GM18870 (cell line): ENCODE data around the gene TMEM98.
"Not testable (repeated sequence)": the region's sequence is repeated elsewhere in the genome, so short reads cannot be mapped to it uniquely, and the experiment has no call there.

Experiments
- ATAC-seq: cut with Tn5 transposase; IDR thresholded peaks from one replicate; pipeline ENCODE4 v1.9.1; 2021; ENCODE audit warnings: moderate library complexity; ENCODE audit not compliant: unreplicated experiment

TMEM98 gene

GRCh38 chr17:32927724-32928585 lies at the start of gene TMEM98:
Gene TMEM98, plus strand, starts transcription at chr17:32928153. Its CDS starts 3,376 bp downstream, at chr17:32931529.
- no peak for ATAC-seq

GRCh38 chr17:32878211-32878610 lies 49.7 kb upstream of the TMEM98 start:
- ATAC-seq = no peak

- ATAC-seq = no peak
Observed at GRCh38 chr17:32879134-32879533, 48.8 kb upstream of the TMEM98 start.

- no peak for ATAC-seq
Observed at GRCh38 chr17:32880671-32881453, 47.1 kb upstream of the TMEM98 start.

- ATAC-seq = no peak
Observed at GRCh38 chr17:32882029-32882428, 45.9 kb upstream of the TMEM98 start.

GRCh38 chr17:32882734-32883133 lies 45.2 kb upstream of the TMEM98 start:
- no peak for ATAC-seq

- ATAC-seq = not testable (repeated sequence)
Observed at GRCh38 chr17:32886951-32887350, 41.0 kb upstream of the TMEM98 start.

GRCh38 chr17:32887410-32887809 lies 40.5 kb upstream of the TMEM98 start:
- not testable (repeated sequence) for ATAC-seq

GRCh38 chr17:32894245-32894644 lies 33.7 kb upstream of the TMEM98 start:
- ATAC-seq = no peak

GRCh38 chr17:32896647-32897258 lies 31.2 kb upstream of the TMEM98 start:
- ATAC-seq = no peak

- ATAC-seq = no peak
Observed at GRCh38 chr17:32899236-32900013, 28.5 kb upstream of the TMEM98 start.

- no peak for ATAC-seq
Observed at GRCh38 chr17:32901743-32902142, 26.2 kb upstream of the TMEM98 start.

GRCh38 chr17:32903774-32904673 lies 23.9 kb upstream of the TMEM98 start:
- ATAC-seq = no peak

GRCh38 chr17:32904891-32905290 lies 23.1 kb upstream of the TMEM98 start:
- no peak for ATAC-seq

GRCh38 chr17:32907583-32907982 lies 20.4 kb upstream of the TMEM98 start:
- no peak for ATAC-seq

- no peak for ATAC-seq
Observed at GRCh38 chr17:32909787-32910369, 18.1 kb upstream of the TMEM98 start.

GRCh38 chr17:32910769-32911168 lies 17.2 kb upstream of the TMEM98 start:
- ATAC-seq = no peak

GRCh38 chr17:32912218-32912897 lies 15.6 kb upstream of the TMEM98 start:
- no peak for ATAC-seq

- ATAC-seq = no peak
Observed at GRCh38 chr17:32913593-32913992, 14.4 kb upstream of the TMEM98 start.
